Neural progenitor cell (in vitro differentiated cells): ENCODE results near the gene SCG2. TPM values are rescaled to one million over a fixed set of nuclear protein-coding genes. Genes with fewer than 3 reads are reported as not detected.
A peak's percentile ranks its signal among the peaks of the same experiment; 100 is the strongest.

ENCODE experiments used
- DNase-seq: peaks from one replicate; pipeline ENCODE4 v3.0.0-alpha.2; 2016; ENCODE audit warnings: low spot score
- H2AFZ ChIP-seq: fragments of 200-600 bp; sonication (generic); replicated peaks from 2 replicates; pipeline ENCODE4 v1.6.1; 2016; ENCODE audit warnings: antibody characterized with exemption
- H3F3A ChIP-seq: fragments of 200-600 bp; sonication (generic); 2 replicates; pipeline ENCODE4 v1.6.1; 2016; ENCODE audit warnings: antibody characterized with exemption, low read depth
- H3K27ac ChIP-seq: fragments of 200-600 bp; sonication (generic); 2 replicates; pipeline ENCODE4 v1.5.1; 2016; ENCODE audit warnings: mild to moderate bottlenecking
- H3K27me3 ChIP-seq: fragments of 200-600 bp; sonication (generic); 2 replicates; pipeline ENCODE4 v1.6.1; 2016; ENCODE audit warnings: mild to moderate bottlenecking, moderate library complexity
- H3K36me3 ChIP-seq: fragments of 200-600 bp; sonication (generic); 2 replicates; pipeline ENCODE4 v1.5.1; 2016
- H3K4me1 ChIP-seq: fragments of 200-600 bp; sonication (generic); 2 replicates; pipeline ENCODE4 v1.6.1; 2016; ENCODE audit warnings: mixed run types
- H3K4me2 ChIP-seq: fragments of 200-600 bp; sonication (generic); 2 replicates; pipeline ENCODE4 v1.6.1; 2016
- H3K4me3 ChIP-seq: fragments of 200-600 bp; sonication (generic); 2 replicates; pipeline ENCODE4 v1.5.1; 2016
- H3K79me2 ChIP-seq: fragments of 200-600 bp; sonication (generic); 2 replicates; pipeline ENCODE4 v1.6.1; 2016; ENCODE audit warnings: low read depth
- H3K9ac ChIP-seq: fragments of 200-600 bp; sonication (generic); 2 replicates; pipeline ENCODE4 v1.6.1; 2016
- H3K9me3 ChIP-seq: fragments of 200-600 bp; sonication (generic); 2 replicates; pipeline ENCODE4 v1.5.1; 2016; ENCODE audit warnings: low read depth
- H4K20me1 ChIP-seq: fragments of 200-600 bp; sonication (generic); 2 replicates; pipeline ENCODE4 v1.6.1; 2016; ENCODE audit warnings: low read depth
- H3K27ac Mint-ChIP-seq: 3 replicates; pipeline ENCODE4 v1.8.0; 2021; ENCODE audit warnings: mixed read lengths
- H3K27me3 Mint-ChIP-seq: 2 replicates; pipeline ENCODE4 v1.8.0; 2022; ENCODE audit warnings: low read depth, mild to moderate bottlenecking, inconsistent platforms, moderate library complexity, mixed read lengths; ENCODE audit not compliant: insufficient read depth
- H3K36me3 Mint-ChIP-seq: 3 replicates; pipeline ENCODE4 v1.8.0; 2021; ENCODE audit warnings: mixed read lengths
- H3K4me1 Mint-ChIP-seq: 3 replicates; pipeline ENCODE4 v1.8.0; 2021; ENCODE audit warnings: mixed read lengths
- H3K4me3 Mint-ChIP-seq: 3 replicates; pipeline ENCODE4 v1.8.0; 2021; ENCODE audit warnings: mild to moderate bottlenecking, moderate library complexity, mixed read lengths
- H3K9me3 Mint-ChIP-seq: 3 replicates; pipeline ENCODE4 v1.8.0; 2020; ENCODE audit warnings: mixed read lengths
- CTCF ChIP-seq: fragments of 200-600 bp; sonication (generic); IDR thresholded peaks from 2 replicates; pipeline ENCODE4 v1.5.1; 2017; ENCODE audit warnings: antibody characterized with exemption, mild to moderate bottlenecking
- EZH2 ChIP-seq: fragments of 200-600 bp; sonication (generic); IDR thresholded peaks from 2 replicates; pipeline ENCODE4 v1.6.1; 2017; ENCODE audit warnings: antibody characterized with exemption, mild to moderate bottlenecking, moderate library complexity
- EZH2phosphoT487 ChIP-seq: fragments of 200-600 bp; sonication (generic); IDR thresholded peaks from 2 replicates; pipeline ENCODE4 v1.6.1; 2017; ENCODE audit warnings: antibody characterized with exemption
- total RNA-seq: library from RNA; depleted of rRNA; stranded (reverse); fragments of >200 nt; gene quantifications from 2 replicates; pipeline ENCODE4 v1.2.3, GENCODE V29; 2015; ENCODE audit warnings: low replicate concordance

SCG2 gene
- 0.04 and 0.25 TPM in 2 replicates for total RNA-seq

- H3K36me3 ChIP-seq = no peaks in the 10 kb centered on the region
- peaks cover 4% of the 10 kb centered on the region for H3K36me3 Mint-ChIP-seq
- no peaks in the 10 kb centered on the region for H3K79me2 ChIP-seq
- H3K27ac Mint-ChIP-seq = no peak within 1 kb of the TSS
- no peaks in the 10 kb centered on the region for H3F3A ChIP-seq
- H3K4me1 ChIP-seq = no peaks in the 10 kb centered on the region
- peaks cover 8% of the 10 kb centered on the region for H3K4me1 Mint-ChIP-seq
- TF ChIP-seq EZH2 = no peak
- no peak for TF ChIP-seq EZH2phosphoT487
- no peak for TF ChIP-seq CTCF
- no peak within 1 kb of the TSS for H3K4me3 ChIP-seq
- peaks cover 30% of the 10 kb centered on the region for H3K27me3 ChIP-seq
- H3K4me2 ChIP-seq = no peak within 1 kb of the TSS
- DNase-seq = peak; percentile 85
- no peak within 1 kb of the TSS for H2AFZ ChIP-seq
- no peaks in the 10 kb centered on the region for H3K9me3 ChIP-seq
- H3K4me3 Mint-ChIP-seq = peak within 1 kb of the TSS; percentile 72
- no peaks in the 10 kb centered on the region for H3K27me3 Mint-ChIP-seq
- no peaks in the 10 kb centered on the region for H4K20me1 ChIP-seq
- H3K27ac ChIP-seq = no peak within 1 kb of the TSS
- H3K9ac ChIP-seq = no peak within 1 kb of the TSS
- no peaks in the 10 kb centered on the region for H3K9me3 Mint-ChIP-seq
These were observed at the start of gene SCG2 for GRCh38 chr2:223601932-223602666. SCG2 (minus strand) TSS chr2:223602361; CDS start chr2:223599282, 3,079 bp downstream.

GRCh38 chr2:223649554-223650533 is 47.7 kb upstream of the SCG2 start:
- H3K79me2 ChIP-seq = no peaks in the 10 kb centered on the region
- H3K4me2 ChIP-seq = no peak overlapping the region
- H3K4me3 Mint-ChIP-seq = no peak overlapping the region
- peaks cover 20% of the 10 kb centered on the region for H3K4me1 ChIP-seq
- H3K9me3 ChIP-seq = no peaks in the 10 kb centered on the region
- no peak for DNase-seq
- H3K9me3 Mint-ChIP-seq = peaks cover 8% of the 10 kb centered on the region
- H3K36me3 ChIP-seq = no peaks in the 10 kb centered on the region
- H4K20me1 ChIP-seq = no peaks in the 10 kb centered on the region
- H3K27me3 Mint-ChIP-seq = peaks cover 9% of the 10 kb centered on the region
- no peak overlapping the region for H3K9ac ChIP-seq
- H3K27me3 ChIP-seq = no peaks in the 10 kb centered on the region
- no peak overlapping the region for H2AFZ ChIP-seq
- H3F3A ChIP-seq = no peaks in the 10 kb centered on the region
- peaks cover 36% of the 10 kb centered on the region for H3K4me1 Mint-ChIP-seq
- H3K27ac Mint-ChIP-seq = peak overlapping the region; percentile 12
- peaks cover 5% of the 10 kb centered on the region for H3K36me3 Mint-ChIP-seq
- H3K27ac ChIP-seq = no peak overlapping the region
- H3K4me3 ChIP-seq = no peak overlapping the region
- TF ChIP-seq EZH2phosphoT487 (no peak), CTCF (no peak), EZH2 (no peak)

- H3K9me3 Mint-ChIP-seq = peaks cover 8% of the 10 kb centered on the region
- H3K27me3 Mint-ChIP-seq = peaks cover 9% of the 10 kb centered on the region
- H3K4me1 Mint-ChIP-seq = peaks cover 41% of the 10 kb centered on the region
These were observed 46.6 kb upstream of the SCG2 start for GRCh38 chr2:223648755-223649154.

More at GRCh38 chr2:223648755-223649154, 46.6 kb upstream of the SCG2 start:
- H3K4me2 ChIP-seq = no peak overlapping the region
- no peak overlapping the region for H3K9ac ChIP-seq
- H3K36me3 ChIP-seq = no peaks in the 10 kb centered on the region
- H3K4me3 ChIP-seq = no peak overlapping the region
- H3F3A ChIP-seq = no peaks in the 10 kb centered on the region
- no peaks in the 10 kb centered on the region for H3K9me3 ChIP-seq
- peaks cover 4% of the 10 kb centered on the region for H3K36me3 Mint-ChIP-seq
- H2AFZ ChIP-seq = no peak overlapping the region
- DNase-seq = no peak
- TF ChIP-seq CTCF (no peak), EZH2 (no peak), EZH2phosphoT487 (no peak)
- H4K20me1 ChIP-seq = no peaks in the 10 kb centered on the region
- H3K79me2 ChIP-seq = no peaks in the 10 kb centered on the region
- no peak overlapping the region for H3K4me3 Mint-ChIP-seq
- H3K4me1 ChIP-seq = peaks cover 23% of the 10 kb centered on the region
- no peaks in the 10 kb centered on the region for H3K27me3 ChIP-seq
- H3K27ac Mint-ChIP-seq = no peak overlapping the region
- no peak overlapping the region for H3K27ac ChIP-seq
